ENCODE data around the gene TEX36.

The TEX36 gene

DNA sequence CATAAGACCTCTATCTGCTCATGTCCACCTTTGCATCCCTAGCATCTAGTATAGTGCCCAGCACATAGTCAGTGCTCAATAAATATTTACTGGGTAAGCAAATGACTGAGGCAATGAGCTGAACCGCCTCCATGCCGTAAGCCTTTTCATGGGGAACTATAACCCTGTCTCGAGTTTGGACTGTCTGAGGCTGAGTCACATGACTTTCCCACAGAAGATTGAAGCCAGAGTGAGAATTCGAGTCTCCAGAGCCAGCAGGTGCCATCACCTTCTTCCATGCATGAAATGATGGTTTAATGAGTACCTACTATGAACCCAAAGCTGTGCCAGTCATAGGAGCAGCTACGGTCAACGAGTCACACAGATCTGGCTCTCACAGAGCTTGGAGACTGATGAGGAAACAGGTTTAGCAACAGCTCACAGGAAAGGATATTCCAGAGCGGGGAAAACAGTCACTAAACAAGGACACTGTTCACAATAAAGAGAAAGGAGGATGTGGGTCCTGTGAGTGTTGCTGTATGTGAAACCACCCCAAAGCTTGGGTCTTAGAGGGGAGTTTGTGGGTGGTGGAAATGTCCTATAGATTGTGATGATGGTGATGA is 75.2 kb downstream of the TEX36 start:
- H3K36me3 ChIP-seq (replicated peaks in 1 of 2; ENCODE audit: control insufficient read depth in 2 of 2, insufficient read depth in 2 of 2, low read length in 2 of 2), result no peaks in the 10 kb centered on the region
- H4K8ac ChIP-seq (ENCODE audit: low read depth, low read length), result no peak overlapping the region
- H2AFZ ChIP-seq (ENCODE audit: low read length), result no peak overlapping the region
- no peaks in the 10 kb centered on the region for H3K79me1 ChIP-seq (ENCODE audit: low read depth, low read length)
- no peak overlapping the region for H2AK5ac ChIP-seq (ENCODE audit: low read depth, low read length)
- H3K4me2 ChIP-seq (ENCODE audit: insufficient read depth, low read length, poor library complexity, severe bottlenecking), result no peak overlapping the region
- H3K4ac ChIP-seq (ENCODE audit: low read length), result no peak overlapping the region
- no peak overlapping the region for H3K9ac ChIP-seq (ENCODE audit: low read depth, low read length, poor library complexity)
- H2BK12ac ChIP-seq (ENCODE audit: low read length), result no peak overlapping the region
- no peaks in the 10 kb centered on the region for H3K4me1 ChIP-seq (ENCODE audit: control insufficient read depth in 2 of 2, insufficient read depth in 1 of 2, low read depth in 1 of 2, low read length in 2 of 2)
- no peak overlapping the region for H2BK5ac ChIP-seq (ENCODE audit: low read length)
- H2BK120ac ChIP-seq (ENCODE audit: low read depth, low read length), result no peak overlapping the region
- no peak overlapping the region for H4K91ac ChIP-seq (ENCODE audit: low read depth, low read length, poor library complexity)
- H3K4me3 ChIP-seq (ENCODE audit: low read length in 2 of 2), result no peak overlapping the region
- peaks cover 0 to 3% (median 0%) of the 10 kb centered on the region in 3 experiments for H3K27me3 ChIP-seq (ENCODE audit: control insufficient read depth in 3 of 3, insufficient read depth in 3 of 3, low read depth in 1 of 3, low read length in 3 of 3)
- no peak overlapping the region for H3K23ac ChIP-seq (ENCODE audit: low read depth, low read length, poor library complexity)
- H3K27ac ChIP-seq (replicated peaks; ENCODE audit: low read length), result no peak overlapping the region
- no peak for DNase-seq (ENCODE audit: low spot score)
- WGBS, 2 donors (ENCODE audit: extremely low coverage in 2 of 2, insufficient read length in 2 of 2, insufficient replicate concordance in 1 of 2), result no CpG with 5 or more reads among the region's 7 CpGs
- H2BK15ac ChIP-seq (ENCODE audit: low read length), result no peak overlapping the region
- H3K14ac ChIP-seq (ENCODE audit: low read length), result no peak overlapping the region
- no peaks in the 10 kb centered on the region for H3K9me3 ChIP-seq (replicated peaks in 1 of 2; ENCODE audit: control insufficient read depth in 2 of 2, insufficient read depth in 1 of 2, low read depth in 1 of 2, low read length in 2 of 2)
- no peak overlapping the region for H3K18ac ChIP-seq (ENCODE audit: low read length)

DNA sequence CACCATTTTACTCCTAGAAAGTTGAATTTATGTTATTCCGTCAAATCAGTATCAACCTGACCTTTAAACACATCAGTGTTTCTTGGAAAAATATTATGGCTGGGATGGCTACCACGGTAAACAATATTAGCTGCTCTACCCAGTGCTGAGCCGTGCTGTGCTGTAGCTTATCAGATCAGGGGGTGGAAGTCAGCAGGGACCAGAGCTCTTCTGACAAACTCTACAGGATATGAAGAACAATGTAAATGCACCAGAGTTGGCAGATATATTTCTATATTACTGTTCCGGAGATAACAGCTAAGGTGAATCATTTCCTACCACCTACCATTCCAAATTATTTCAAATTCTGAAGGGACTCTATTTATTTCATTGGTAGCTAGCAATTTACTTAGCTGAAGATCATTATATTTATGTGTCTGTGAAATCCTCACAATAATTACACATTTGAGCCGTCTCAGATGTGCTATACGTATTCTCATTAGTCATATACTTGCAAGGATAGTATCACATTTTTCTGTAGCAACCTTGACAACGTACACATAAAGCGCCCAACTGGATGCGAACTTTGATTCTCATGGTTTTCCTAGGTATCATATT is 76.5 kb downstream of the TEX36 start:
- no peak overlapping the region for H3K4me2 ChIP-seq (ENCODE audit: insufficient read depth, low read length, poor library complexity, severe bottlenecking)
- H2BK5ac ChIP-seq (ENCODE audit: low read length), result no peak overlapping the region
- DNase-seq (ENCODE audit: low spot score), result no peak
- no peaks in the 10 kb centered on the region for H3K36me3 ChIP-seq (replicated peaks in 1 of 2; ENCODE audit: control insufficient read depth in 2 of 2, insufficient read depth in 2 of 2, low read length in 2 of 2)
- no peak overlapping the region for H3K27ac ChIP-seq (replicated peaks; ENCODE audit: low read length)
- no peak overlapping the region for H3K4ac ChIP-seq (ENCODE audit: low read length)
- H3K4me1 ChIP-seq (ENCODE audit: control insufficient read depth in 2 of 2, insufficient read depth in 1 of 2, low read depth in 1 of 2, low read length in 2 of 2), result no peaks in the 10 kb centered on the region
- no peak overlapping the region for H3K18ac ChIP-seq (ENCODE audit: low read length)
- no peak overlapping the region for H2BK120ac ChIP-seq (ENCODE audit: low read depth, low read length)
- no peaks in the 10 kb centered on the region for H3K79me1 ChIP-seq (ENCODE audit: low read depth, low read length)
- no CpG with 5 or more reads among the region's 9 CpGs for WGBS, 2 donors (ENCODE audit: extremely low coverage in 2 of 2, insufficient read length in 2 of 2, insufficient replicate concordance in 1 of 2)
- H3K4me3 ChIP-seq (ENCODE audit: low read length in 2 of 2), result no peak overlapping the region
- no peak overlapping the region for H2AFZ ChIP-seq (ENCODE audit: low read length)
- H3K14ac ChIP-seq (ENCODE audit: low read length), result no peak overlapping the region
- H3K23ac ChIP-seq (ENCODE audit: low read depth, low read length, poor library complexity), result no peak overlapping the region
- no peak overlapping the region for H4K8ac ChIP-seq (ENCODE audit: low read depth, low read length)
- H2AK5ac ChIP-seq (ENCODE audit: low read depth, low read length), result no peak overlapping the region
- H2BK12ac ChIP-seq (ENCODE audit: low read length), result no peak overlapping the region
- H3K9me3 ChIP-seq (replicated peaks in 1 of 2; ENCODE audit: control insufficient read depth in 2 of 2, insufficient read depth in 1 of 2, low read depth in 1 of 2, low read length in 2 of 2), result no peaks in the 10 kb centered on the region
- no peak overlapping the region for H4K91ac ChIP-seq (ENCODE audit: low read depth, low read length, poor library complexity)
- H2BK15ac ChIP-seq (ENCODE audit: low read length), result no peak overlapping the region
- peaks cover 0 to 3% (median 0%) of the 10 kb centered on the region in 3 experiments for H3K27me3 ChIP-seq (ENCODE audit: control insufficient read depth in 3 of 3, insufficient read depth in 3 of 3, low read depth in 1 of 3, low read length in 3 of 3)
- H3K9ac ChIP-seq (ENCODE audit: low read depth, low read length, poor library complexity), result no peak overlapping the region

Data from neuronal stem cell (in vitro differentiated cells).